NCI-H187 treated with DMSO at 0.1 percent for 48 hours (cell line): ENCODE measurements around the gene GGACT.
"Not testable (repeated sequence)": the region's sequence is repeated elsewhere in the genome, so short reads cannot be mapped to it uniquely, and the experiment has no call there.

ENCODE experiments used
- DNase-seq: peaks from one replicate; lab custom pipeline; 2025; lab: John Stamatoyannopoulos, UW

The GGACT gene

GRCh38 chr13:100529666-100530377 lies 58.8 kb downstream of the GGACT start:
- no peak for DNase-seq

- no peak for DNase-seq
These were observed 59.8 kb downstream of the GGACT start for GRCh38 chr13:100528820-100529219.

- DNase-seq: no peak
These were observed 60.2 kb downstream of the GGACT start for GRCh38 chr13:100528353-100528752.

GRCh38 chr13:100527644-100528043 lies 60.9 kb downstream of the GGACT start:
- no peak for DNase-seq

GRCh38 chr13:100526318-100527000 lies 62.1 kb downstream of the GGACT start:
- no peak for DNase-seq

GRCh38 chr13:100525453-100526317 lies 62.9 kb downstream of the GGACT start:
- DNase-seq: no peak

GRCh38 chr13:100524688-100525087 lies 63.9 kb downstream of the GGACT start:
- DNase-seq: not testable (repeated sequence)

- no peak for DNase-seq
These were observed 64.6 kb downstream of the GGACT start for GRCh38 chr13:100523981-100524386.

GRCh38 chr13:100523411-100523810 lies 65.2 kb downstream of the GGACT start:
- DNase-seq: no peak

GRCh38 chr13:100522618-100523309 lies 65.8 kb downstream of the GGACT start:
- DNase-seq: no peak

- DNase-seq: no peak
These were observed 66.6 kb downstream of the GGACT start for GRCh38 chr13:100521851-100522617.

- peak; percentile 44 for DNase-seq
These were observed 67.4 kb downstream of the GGACT start for GRCh38 chr13:100520936-100521850.

GRCh38 chr13:100519626-100520025 lies 69.0 kb downstream of the GGACT start:
- DNase-seq: no peak

- DNase-seq: no peak
These were observed 70.1 kb downstream of the GGACT start for GRCh38 chr13:100518394-100519062.

- DNase-seq: no peak
These were observed 70.9 kb downstream of the GGACT start for GRCh38 chr13:100517728-100518127.

GRCh38 chr13:100517135-100517534 lies 71.5 kb downstream of the GGACT start:
- DNase-seq: no peak

- DNase-seq: no peak
These were observed 73.2 kb downstream of the GGACT start for GRCh38 chr13:100515410-100515800.

GRCh38 chr13:100514788-100515409 lies 73.7 kb downstream of the GGACT start:
- peak; percentile 72 for DNase-seq

- DNase-seq: peak; percentile 97
These were observed 74.5 kb downstream of the GGACT start for GRCh38 chr13:100513987-100514670.
